LNCAP (cell line): Measurements from ENCODE around the gene RABEP2.

Experiments used
- CTCF ChIP-seq: fragments of 450-650 bp; IDR thresholded peaks from 2 replicates; pipeline ENCODE4 v1.5.1; 2017; ENCODE audit warnings: mild to moderate bottlenecking

The RABEP2 gene

GRCh38 chr16:28904828-28905227, 20.2 kb downstream of the RABEP2 start:
- no peak for TF ChIP-seq CTCF

- no peak for TF ChIP-seq CTCF
Measured at GRCh38 chr16:28904363-28904762, 20.7 kb downstream of the RABEP2 start.

GRCh38 chr16:28903344-28904042, 21.5 kb downstream of the RABEP2 start:
- no peak for TF ChIP-seq CTCF

- no peak for TF ChIP-seq CTCF
Measured at GRCh38 chr16:28902909-28903308, 22.1 kb downstream of the RABEP2 start.

- no peak for TF ChIP-seq CTCF
Measured at GRCh38 chr16:28901862-28902261, 23.2 kb downstream of the RABEP2 start.

- TF ChIP-seq CTCF: no peak
Measured at GRCh38 chr16:28900601-28901000, 24.4 kb downstream of the RABEP2 start.

- TF ChIP-seq CTCF: no peak
Measured at GRCh38 chr16:28899882-28900590, 25.0 kb downstream of the RABEP2 start.
